ENCODE results near the gene ADCY9.

ADCY9 gene

DNA sequence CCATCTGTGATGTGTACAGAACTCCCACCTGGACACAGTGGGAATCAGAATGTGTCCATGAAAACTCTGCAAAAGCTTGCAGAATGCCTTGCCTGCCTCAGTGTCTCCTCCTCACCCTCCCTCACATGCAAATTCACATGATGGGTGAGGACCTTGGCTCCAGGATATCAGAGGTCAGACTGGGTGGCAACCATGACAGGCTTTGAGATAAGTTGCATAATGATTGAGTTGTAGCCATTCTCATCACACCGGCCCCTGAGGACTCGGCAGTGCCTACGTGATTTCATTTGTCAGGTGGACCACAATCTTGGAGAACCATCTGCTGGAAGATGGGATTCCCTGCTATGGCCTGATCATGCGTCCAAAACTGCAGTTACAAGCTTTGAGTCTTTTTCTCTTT lies 3.9 kb upstream of the ADCY9 start:
- no peak for DNase-seq

DNA sequence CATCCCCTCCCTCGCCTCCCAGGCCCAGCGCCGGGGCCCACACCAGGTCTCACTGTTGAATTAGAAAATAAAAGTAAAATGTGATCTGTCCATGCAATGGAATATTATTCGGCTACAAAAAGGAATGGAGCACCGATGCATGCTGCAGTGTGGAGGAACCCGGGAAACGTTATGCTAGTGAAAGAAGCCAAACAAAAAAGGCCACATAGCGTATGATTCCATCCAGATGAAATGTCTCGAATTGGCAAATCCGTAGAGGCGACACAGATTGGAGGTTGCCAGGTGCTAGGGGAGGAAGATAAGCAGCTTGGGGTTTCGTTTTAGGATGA lies 972 bp upstream of the ADCY9 start:
- no peak for DNase-seq

DNA sequence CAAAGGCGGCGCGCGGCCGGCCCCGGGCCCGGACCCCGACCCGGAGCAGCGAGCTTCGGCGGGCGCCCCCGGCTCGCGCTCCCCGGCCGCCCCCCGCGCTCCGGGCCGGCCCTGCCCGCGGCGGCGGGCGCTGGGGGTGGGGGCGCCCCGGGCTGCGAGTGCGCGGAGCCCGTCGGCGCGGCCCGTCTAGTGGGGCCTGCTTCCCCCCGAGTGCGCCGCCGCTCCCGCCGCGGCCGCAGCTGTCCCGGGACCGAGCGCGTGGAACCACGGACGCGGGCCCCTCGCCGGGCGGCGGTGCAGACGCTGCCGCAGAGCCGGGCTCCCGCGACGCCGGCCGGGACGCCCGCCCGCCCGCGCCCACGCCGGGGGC lies 308 bp downstream of the ADCY9 start:
- no peak for DNase-seq

DNA sequence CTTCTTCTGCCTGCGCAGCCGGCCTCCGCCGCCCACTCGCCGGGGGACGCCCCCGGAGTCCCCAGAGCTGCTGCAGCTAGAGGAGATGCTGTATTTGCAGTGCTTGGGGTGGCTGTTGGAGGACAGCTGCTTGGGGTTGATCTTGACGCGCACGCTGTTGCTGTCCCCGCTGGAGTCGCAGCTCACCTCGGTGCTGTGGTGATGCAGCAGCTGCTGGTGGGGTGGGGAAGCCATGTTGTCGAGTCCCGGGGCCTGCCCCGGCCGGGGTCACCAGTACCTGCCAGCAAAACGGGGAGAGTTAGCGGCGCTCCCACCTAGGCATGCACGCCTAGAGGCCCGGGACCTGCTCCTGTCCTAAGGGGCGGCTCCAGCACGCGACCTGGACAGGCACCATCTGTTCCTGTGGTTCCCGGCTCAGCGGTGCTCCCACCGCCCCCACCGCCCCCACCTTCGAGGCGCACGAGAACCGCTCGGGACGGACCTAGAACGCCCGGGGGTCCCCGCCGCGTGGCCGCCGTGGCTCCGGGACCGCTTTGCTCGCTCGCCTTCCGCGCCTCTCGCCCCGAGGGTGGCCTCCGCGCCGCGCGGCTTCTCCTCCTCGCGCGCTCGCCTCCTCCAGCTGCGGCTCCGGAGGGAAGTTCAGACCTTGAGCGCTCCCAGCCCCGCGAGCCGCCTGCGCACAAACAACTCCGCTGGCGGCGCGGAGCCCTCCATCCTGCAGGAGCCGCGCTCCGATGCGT lies 863 bp downstream of the ADCY9 start:
- peak; percentile 71 for DNase-seq

DNA sequence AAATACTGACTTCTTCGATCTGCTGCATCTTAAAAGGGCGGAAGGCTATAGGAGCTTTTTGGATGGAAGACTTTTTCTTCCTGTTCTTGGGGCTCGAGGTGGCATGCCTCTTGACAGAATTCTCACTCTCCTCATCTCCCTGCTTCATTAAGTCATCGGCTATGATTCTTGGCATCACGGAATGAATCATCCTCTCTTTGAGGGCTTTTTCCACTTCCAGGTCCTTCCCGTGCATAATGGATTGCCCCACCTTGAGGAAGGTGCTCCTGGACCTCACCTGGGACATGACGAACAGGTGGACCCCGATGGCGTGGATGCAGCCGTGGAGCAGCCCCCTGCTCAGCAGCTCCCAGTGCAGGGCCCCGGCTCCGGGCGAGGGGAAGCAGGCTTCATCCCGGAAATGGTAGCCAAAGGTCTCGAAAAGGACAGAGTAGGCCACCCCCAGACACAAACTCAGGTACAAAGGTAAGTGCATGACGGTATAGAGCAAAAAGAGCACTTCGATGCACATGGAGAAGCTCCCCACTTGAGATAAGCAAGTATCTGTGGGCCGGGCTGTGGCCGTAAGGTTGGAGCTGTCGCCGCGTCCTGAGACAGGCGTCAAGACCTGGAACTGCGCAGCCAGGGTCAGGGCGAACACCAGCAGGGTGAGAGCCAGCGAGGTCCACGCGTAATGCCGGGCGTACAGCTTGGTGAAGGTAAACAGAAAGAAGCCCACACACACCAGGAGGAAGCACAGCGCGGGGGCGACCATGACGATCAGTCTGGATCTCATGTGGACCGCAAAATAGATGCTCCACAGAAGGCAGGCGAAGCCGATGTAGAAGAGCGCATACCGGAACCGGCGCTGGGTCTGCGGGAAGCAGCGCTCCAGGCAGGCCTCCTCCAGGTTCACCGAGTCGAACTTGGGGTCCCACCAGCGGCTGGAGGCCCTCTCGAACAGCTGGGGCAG lies 1.7 kb downstream of the ADCY9 start:
- DNase-seq, result no peak

DNA sequence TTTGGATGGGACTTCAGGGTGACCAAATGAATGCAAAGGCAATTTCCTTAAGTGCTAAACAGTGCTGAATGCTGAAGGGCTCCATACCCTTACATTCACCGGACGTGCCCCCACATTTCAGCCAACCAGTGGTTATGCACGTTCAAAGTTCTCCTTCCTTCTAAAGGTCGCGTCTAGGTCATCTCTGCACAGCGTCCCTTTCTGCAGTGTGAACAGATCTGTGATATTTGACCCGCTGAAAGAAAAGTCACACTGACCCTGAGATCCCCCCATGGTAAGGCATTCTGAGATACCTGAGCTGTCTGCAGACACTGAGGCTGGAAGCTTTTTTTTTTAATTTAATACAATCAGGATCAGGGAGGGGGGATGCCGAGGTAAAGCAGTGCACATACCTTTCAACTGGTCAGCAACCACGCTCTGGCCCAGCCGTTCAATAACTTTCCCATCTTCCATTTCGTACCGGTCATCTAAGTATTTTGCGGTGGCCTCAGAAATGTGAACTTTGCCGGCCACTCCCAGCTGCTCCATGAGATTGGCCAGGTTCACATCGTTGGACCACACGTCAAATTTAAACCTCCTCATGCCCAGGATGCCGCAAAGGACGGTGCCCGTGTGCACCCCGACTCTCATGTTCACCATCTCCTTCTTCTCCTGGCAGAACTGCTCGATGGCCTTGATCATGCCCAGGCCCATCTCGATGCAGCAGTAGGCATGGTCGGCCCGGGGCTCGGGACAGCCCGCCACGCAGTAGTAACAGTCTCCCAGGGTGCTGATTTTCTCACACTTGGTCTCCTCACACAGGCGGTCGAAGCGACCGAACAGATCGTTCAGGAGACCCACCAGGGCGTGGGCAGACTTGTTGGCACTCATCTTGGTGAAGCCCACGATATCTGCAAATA lies 2.6 kb downstream of the ADCY9 start:
- no peak for DNase-seq

DNA sequence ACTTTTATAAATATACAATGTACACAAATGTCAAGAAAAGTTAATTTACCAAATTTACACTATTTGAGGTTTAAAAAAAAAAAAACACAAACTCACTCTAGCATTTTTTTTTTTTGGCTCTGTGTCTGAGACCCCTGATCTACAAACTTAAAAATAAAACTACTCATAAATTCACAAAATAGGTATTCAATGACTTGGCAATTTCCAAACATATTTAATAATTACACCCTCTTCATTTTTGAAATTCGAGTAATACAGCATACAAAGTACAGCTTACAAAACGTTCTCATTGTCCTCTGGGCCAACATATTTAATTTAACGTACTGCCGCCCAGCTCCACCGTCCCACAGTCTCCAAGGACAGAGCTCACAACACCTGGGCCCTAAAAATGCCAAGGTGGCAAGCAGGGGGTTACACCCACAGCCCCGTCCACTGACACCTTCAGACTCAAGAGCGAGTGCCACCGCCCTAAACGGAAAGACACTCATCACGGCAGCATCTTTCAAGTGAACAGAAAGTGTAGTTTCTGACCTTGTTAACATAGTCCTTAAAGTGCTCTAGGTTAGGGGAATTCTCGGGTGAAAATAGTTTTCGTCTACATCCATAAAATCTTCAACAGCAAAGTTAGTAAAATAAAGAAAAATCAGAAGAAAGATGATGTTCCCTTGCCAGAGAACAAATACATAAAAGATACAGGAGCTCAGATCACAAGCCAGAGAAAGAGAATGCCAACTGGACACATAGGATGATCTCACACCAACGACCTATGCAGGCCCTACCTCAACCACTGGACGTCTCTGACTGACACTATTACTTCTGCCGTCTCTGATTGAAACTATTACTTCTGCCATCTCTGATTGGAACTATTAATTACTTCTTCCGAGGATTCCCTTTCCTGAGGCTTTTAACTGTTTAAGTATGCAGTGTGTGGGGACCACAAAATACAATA lies 4.2 kb downstream of the ADCY9 start:
- no peak for DNase-seq

DNA sequence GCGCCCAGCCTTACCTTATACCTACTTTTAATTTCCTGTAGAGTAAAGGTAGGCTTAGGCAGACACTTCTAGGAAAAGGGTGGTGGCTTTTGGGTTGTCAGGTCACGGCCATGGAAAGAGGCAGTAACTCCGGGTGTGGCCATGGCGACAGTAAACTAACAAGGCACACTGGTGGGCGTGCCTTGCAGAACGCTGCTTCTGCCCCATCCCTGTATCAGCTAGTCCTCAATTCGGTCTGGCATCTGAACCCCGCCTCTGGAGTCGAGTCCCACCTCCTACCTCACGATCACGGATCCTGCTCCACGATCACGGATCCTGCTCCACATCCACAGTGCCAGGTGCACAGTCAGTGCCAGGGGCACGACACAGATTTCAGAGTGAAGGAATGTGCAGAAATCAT lies 5.6 kb downstream of the ADCY9 start:
- DNase-seq, result no peak

DNA sequence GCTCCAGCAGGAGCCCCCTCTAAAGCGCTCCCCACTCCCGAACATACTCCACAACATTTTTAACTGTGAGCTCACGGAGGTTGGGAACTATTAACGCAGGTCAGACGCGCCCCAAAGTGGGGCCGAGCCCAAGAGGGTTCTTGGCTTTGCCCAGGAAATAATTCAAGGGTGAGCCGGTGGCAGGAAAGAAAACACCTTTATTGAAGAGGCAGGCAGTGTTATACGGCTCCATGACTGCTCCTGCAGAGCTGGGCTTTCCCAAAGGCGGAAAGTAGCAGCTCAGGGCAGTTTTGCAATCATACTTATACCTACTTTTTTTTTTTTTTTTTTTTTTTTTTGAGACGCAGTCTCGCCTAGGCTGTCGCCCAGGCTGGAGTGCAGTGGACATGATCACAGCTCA lies 6.2 kb downstream of the ADCY9 start:
- DNase-seq, result no peak

DNA sequence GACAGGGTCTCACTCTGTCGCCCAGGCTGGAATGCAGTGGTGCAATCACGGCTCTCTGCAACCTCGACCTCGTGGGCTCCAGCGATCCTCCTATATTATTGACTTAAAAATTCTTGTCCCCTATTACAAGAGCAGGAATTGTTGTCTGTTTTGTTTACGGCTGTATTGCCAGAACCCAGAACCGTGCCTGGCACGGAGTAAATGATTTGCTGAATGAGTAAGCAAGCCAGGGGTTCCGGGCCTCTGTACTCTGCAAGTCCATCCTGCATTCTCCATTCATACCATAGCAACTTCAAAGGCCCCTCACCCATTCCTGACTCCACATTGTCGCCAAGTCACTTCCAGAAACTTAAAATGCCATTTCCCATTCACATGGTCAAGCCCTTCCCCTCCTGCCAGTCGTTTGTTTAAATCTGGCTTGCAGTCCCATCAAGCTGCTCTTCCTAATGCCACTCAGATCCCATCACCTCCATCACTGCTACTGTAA lies 6.9 kb downstream of the ADCY9 start:
- no peak for DNase-seq

DNA sequence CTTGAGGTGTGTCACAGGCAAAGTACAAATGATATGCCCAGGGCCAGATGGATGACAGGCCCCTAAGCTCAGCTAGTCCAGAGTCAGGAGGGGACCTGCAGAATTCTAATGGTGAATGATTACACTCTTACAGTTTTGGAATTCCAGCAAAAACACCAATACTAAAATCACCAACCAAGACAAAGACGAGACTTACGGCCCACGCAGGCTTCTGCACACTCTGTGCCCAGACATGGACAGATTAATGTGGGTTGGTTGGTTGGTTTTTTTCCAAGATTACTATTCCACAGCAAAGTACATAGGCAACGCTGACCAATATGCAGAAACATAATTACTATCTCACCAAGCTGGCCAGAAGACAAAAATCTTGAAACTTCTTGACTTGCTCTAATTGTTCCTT lies 9.7 kb downstream of the ADCY9 start:
- DNase-seq, result no peak

DNA sequence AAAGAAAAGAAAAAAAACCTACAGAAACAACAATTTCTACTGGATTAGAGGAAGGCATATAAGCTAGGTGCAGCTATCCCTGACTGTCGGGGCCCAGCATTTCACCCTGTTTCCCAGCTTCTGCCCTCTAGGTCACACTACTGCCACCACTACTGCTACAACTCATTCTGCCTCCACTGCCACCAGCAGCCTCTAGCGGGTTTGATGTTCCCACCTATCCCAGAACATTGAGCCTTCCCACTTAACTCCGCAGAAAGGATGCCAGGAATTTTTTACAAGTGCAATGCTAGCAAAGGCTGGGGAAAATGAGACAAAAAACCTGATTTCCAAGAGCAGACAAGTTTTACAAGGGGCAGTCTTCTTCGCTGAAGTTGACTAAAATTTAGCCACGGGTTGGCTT lies 10.4 kb downstream of the ADCY9 start:
- no peak for DNase-seq

DNA sequence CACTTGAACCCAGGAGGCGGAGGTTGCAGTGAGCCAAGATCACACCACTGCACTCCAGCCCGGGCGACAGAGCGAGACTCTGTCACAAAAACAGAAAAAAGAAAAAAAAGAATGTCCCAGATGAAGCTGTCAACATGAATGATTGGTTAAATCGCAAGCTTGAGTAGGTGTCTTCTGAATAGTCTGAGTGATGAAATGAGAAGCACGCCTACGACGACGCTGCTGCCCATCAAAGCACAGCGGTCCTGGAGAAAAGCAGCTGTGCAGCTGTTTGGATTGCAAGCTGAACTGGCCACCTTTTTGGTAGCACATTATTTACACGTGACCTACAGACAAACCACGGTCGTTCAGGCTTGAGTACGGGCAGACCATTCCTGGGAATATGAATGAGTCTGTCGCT lies 12.5 kb downstream of the ADCY9 start:
- no peak for DNase-seq

DNA sequence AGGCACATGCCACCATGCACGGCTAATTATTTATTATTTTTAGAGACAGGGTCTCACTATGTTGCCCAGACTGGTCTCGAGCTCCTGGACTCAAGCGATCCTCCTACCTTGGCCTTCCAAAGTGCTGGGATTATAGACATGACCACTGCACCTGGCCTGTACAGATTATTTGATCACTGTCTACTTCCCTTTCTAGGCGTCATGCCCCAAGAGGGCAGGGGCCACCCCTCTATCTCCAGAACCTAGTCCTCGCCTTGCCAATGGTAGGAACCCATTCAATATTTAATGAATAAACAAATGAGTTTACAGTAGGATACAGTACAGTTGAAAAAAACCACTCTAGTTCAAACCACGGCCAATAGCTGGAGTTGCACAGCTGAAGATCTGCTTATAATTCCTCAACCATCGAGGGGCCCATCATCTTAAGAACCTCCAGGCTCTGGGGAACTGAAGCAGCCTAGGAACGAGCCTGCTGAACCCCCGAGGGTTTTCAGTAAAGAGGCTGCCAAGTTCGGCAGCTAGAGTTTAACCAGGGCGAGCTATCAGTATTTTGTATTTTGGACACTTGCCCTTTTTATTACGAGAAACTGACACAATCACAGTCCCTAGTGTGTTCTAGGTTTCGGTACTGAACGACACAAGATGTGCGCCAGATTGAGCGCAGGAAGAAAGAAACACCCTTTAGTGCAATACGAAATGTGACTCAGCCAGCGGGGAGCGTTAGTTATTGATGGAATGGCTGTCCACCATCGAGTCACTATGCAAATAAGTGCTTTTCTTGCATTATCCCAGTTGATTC lies 14.6 kb downstream of the ADCY9 start:
- DNase-seq, result no peak

DNA sequence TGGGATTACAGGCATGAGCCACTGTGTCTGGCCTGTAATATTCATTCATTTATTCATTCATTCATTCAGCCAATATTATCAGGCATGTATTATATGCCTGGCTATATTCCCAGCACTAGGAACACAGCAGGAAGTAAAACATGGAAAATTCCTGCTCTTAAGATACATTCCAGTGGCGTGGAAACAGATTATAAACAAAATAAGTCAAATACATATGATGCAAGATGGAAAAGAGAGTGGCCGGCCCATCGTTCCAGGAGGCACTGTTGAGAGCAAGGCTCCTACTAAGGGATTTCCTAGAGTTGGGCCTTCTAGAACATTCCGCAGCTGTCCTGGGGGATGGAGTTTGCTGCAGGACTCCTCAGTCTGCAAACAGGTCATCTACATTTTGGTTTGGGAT lies 17.7 kb downstream of the ADCY9 start:
- no peak for DNase-seq

DNA sequence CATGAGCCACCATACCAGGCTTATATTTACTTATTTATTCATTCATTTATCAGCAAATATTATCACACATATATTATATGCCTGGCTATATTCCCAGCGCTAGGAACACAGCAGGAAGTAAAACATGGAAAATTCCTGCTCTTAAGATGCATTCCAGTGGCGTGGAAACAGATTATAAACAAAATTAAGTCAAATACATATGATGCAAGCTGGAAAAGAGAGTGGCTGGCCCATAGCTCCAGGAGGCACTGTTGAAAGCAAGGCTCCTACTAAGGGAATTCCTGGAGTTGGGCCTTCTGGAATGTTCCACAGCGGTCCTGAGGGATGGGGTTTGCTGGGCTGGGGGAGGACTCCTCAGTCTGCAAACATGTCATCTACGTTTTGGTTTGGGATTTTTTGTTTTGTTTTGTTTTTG lies 18.4 kb downstream of the ADCY9 start:
- DNase-seq, result no peak

DNA sequence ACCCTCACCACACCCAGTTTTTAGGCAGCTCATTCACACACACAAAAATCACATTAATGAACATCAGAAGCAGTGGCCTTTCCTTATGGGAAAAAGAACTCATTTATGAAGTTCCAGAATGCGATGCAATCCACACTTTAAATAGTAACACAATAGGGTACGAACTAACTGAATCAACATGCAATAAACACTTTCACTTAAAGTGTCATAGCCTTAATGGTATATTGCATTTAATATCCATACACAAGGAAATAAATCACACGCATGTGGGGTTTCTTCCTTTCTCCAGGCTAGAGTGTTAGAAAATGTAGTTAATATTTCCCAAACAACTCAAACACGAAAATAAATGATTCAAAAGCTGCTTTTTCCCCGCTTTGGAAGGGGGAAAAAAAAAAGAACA lies 19.7 kb downstream of the ADCY9 start:
- no peak for DNase-seq

DNA sequence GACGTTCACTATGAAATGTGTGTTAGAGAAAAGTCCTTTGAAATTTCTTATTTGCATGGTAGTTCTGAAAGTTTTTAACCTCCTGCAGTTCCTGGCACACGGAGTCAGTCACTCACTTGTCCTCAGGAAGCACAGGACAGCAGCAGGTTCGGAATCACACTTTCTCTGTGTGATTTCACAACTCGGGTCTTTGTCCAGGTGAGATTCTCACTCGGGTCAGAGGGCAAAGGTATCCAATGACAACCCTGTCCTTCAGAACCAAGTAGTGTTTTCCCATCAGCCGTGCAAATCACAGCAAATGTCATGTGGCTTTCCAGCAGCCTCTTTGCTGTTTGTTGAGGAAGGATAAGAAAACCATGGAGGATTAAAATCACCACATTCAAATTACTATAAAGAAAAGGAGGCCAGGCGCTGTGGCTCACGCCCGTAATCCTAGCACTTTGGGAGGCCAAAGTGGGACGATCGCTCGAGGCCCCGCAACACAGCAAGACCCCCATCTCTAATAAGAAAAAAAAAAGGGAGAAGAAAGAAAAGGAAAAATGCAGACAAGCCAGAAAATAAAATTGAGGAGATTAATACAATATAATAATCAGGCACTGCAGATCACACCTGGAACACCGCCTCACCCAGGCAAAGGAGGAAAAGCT lies 22.0 kb downstream of the ADCY9 start:
- no peak for DNase-seq

DNA sequence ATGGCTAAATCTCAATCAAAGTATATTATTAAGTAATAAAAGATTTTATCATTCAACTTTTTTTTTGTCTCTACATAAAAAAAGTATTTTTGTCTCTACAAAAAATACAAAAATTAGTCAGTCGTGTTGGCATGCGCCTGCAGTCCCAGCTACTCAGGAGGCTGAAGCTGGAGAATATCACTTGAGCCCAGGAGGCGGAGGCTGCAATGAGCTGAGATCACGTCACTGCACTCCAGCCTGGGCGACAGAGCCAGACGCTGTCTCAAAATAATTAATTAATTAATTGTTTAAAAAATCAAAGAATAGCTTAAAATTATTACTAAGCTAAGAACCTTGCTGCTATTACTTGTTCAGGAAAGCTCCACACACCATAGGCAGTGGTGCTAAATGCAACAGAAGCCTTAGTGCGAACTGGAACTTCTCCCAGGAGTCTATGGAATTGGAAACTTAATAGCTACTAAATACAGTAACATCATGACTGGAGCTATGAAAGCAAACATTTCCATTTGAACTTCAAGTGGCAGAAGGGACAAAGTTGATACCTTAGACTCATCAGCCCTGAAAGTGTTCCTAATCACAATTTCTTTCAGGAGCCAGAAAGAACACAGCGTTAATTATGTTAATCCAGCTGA lies 22.6 kb downstream of the ADCY9 start:
- DNase-seq, result no peak
